ENCODE measurements around the gene ICAM1. TPM values are rescaled to one million over a fixed set of nuclear protein-coding genes. Genes with fewer than 3 reads are reported as not detected.
A peak's percentile ranks its signal among the peaks of the same experiment; 100 is the strongest.

The ICAM1 gene, protein sequence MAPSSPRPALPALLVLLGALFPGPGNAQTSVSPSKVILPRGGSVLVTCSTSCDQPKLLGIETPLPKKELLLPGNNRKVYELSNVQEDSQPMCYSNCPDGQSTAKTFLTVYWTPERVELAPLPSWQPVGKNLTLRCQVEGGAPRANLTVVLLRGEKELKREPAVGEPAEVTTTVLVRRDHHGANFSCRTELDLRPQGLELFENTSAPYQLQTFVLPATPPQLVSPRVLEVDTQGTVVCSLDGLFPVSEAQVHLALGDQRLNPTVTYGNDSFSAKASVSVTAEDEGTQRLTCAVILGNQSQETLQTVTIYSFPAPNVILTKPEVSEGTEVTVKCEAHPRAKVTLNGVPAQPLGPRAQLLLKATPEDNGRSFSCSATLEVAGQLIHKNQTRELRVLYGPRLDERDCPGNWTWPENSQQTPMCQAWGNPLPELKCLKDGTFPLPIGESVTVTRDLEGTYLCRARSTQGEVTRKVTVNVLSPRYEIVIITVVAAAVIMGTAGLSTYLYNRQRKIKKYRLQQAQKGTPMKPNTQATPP
- 31.8 TPM for polyA plus RNA-seq (2012; ENCODE audit: insufficient read length, low read depth)

DNA sequence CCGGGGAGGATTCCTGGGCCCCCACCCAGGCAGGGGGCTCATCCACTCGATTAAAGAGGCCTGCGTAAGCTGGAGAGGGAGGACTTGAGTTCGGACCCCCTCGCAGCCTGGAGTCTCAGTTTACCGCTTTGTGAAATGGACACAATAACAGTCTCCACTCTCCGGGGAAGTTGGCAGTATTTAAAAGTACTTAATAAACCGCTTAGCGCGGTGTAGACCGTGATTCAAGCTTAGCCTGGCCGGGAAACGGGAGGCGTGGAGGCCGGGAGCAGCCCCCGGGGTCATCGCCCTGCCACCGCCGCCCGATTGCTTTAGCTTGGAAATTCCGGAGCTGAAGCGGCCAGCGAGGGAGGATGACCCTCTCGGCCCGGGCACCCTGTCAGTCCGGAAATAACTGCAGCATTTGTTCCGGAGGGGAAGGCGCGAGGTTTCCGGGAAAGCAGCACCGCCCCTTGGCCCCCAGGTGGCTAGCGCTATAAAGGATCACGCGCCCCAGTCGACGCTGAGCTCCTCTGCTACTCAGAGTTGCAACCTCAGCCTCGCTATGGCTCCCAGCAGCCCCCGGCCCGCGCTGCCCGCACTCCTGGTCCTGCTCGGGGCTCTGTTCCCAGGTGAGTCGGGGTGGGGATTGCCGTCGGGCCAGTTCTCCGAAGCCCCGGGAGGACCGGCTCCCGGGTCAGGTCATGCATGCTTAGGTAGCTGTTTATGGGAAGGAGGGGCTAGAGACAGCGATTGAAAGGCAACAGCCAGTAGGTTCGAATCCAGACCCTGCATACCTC, at the start of gene ICAM1:
Gene ICAM1 (plus strand): TSS at position 505 of the 779 bp plus-strand sequence. CDS start 40 bp downstream, at position 545.
- TF ChIP-seq SIN3A (IDR thresholded peaks at IDR 0.05; ENCODE audit: borderline replicate concordance, insufficient read depth, low read length) = no peak
- TF ChIP-seq, protein P1, sequence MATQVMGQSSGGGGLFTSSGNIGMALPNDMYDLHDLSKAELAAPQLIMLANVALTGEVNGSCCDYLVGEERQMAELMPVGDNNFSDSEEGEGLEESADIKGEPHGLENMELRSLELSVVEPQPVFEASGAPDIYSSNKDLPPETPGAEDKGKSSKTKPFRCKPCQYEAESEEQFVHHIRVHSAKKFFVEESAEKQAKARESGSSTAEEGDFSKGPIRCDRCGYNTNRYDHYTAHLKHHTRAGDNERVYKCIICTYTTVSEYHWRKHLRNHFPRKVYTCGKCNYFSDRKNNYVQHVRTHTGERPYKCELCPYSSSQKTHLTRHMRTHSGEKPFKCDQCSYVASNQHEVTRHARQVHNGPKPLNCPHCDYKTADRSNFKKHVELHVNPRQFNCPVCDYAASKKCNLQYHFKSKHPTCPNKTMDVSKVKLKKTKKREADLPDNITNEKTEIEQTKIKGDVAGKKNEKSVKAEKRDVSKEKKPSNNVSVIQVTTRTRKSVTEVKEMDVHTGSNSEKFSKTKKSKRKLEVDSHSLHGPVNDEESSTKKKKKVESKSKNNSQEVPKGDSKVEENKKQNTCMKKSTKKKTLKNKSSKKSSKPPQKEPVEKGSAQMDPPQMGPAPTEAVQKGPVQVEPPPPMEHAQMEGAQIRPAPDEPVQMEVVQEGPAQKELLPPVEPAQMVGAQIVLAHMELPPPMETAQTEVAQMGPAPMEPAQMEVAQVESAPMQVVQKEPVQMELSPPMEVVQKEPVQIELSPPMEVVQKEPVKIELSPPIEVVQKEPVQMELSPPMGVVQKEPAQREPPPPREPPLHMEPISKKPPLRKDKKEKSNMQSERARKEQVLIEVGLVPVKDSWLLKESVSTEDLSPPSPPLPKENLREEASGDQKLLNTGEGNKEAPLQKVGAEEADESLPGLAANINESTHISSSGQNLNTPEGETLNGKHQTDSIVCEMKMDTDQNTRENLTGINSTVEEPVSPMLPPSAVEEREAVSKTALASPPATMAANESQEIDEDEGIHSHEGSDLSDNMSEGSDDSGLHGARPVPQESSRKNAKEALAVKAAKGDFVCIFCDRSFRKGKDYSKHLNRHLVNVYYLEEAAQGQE (IDR thresholded peaks at IDR 0.05; ENCODE audit: insufficient read depth in 1 of 2, low read depth in 2 of 2, low read length in 2 of 2) = no peak
- 0 out of 2 replicates have a peak, but pooled peaks have one; percentile 20 for TF ChIP-seq TAF1 (IDR thresholded peaks at IDR 0.05; ENCODE audit: borderline replicate concordance, insufficient read depth, low read length)
- peak; percentile 47 for TF ChIP-seq FOXP2 (optimal IDR thresholded peaks at IDR 0.05; ENCODE audit: borderline replicate concordance, extremely low read depth, extremely low read length, insufficient read depth)
- no peak for TF ChIP-seq POLR2AphosphoS5 (IDR thresholded peaks at IDR 0.05; ENCODE audit: low read depth, low read length)

DNA sequence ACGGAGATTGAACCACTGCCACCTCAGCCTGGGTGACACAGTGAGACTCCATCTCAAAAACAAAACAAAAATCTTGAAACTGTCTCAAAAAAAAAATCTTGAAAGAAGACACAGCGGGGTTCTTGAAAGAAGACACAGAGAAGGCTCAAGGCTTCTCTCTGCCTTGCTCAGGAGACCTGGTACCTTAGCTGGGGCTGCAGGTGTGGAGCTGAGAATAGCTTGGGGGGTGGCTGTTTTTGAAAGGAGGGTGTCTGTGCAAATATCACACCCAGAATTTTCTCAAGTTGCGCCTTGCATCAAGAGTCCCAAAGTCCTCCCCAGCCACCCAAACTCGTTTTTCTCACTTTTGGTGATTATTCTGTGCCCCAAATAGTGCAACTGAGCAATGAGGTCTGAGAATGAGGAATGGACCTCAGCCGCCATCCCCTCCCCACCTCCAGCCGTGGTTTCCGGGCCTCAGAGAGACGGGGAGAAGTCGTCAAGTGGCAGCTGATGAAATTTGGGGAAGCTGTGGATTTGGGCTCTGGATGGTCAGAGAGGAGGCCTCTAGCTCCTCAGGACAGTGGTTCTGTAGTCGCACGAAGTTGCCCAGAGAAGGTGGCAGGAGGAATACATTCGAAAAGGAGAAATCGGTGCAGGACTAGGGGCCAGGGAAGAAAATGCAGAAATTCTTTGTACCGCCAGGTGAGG, 48.6 kb upstream of the ICAM1 start:
- TF ChIP-seq, protein P1 (IDR thresholded peaks at IDR 0.05; ENCODE audit: insufficient read depth in 1 of 2, low read depth in 2 of 2, low read length in 2 of 2) = no peak
- no peak for TF ChIP-seq TAF1 (IDR thresholded peaks at IDR 0.05; ENCODE audit: borderline replicate concordance, insufficient read depth, low read length)
- TF ChIP-seq SIN3A (IDR thresholded peaks at IDR 0.05; ENCODE audit: borderline replicate concordance, insufficient read depth, low read length) = no peak
- TF ChIP-seq POLR2AphosphoS5 (IDR thresholded peaks at IDR 0.05; ENCODE audit: low read depth, low read length) = no peak
- no peak for TF ChIP-seq FOXP2 (optimal IDR thresholded peaks at IDR 0.05; ENCODE audit: borderline replicate concordance, extremely low read depth, extremely low read length, insufficient read depth)

DNA sequence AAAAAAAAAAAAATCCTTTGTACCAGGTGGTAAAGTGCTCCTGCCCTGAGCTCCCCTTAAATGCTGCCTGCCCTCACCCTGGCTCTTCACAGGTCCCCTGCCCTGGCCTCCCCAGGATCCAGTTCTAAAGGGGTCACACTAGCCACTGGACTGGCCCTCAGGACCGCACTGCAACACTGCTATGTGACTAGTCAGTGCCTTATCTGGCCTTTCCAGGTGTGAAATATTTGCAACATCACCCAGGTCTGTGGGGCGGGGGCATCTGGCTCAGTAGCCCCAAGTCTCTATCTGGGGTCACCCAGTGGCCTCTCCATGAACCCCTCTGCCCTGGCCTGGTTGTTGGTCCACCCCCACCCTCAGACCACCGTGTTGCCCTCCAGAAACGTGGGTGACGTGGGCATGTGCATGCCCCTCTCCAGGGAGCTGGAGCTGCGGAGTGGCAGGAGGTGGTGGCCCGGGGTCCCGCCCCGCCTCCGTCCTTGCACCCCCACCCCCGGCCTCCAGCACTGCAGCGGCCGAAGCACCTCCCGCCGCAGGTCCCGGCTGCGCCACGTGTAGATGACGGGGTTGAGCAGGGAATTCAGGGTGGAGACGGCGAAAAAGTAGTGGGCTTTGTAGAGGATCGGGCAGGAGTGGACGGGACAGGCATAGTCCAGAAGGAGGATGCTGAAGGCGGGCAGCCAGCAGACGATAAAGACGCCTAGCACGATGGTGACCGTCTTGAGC, 47.3 kb upstream of the ICAM1 start:
- TF ChIP-seq SIN3A (IDR thresholded peaks at IDR 0.05; ENCODE audit: borderline replicate concordance, insufficient read depth, low read length) = no peak
- TF ChIP-seq TAF1 (IDR thresholded peaks at IDR 0.05; ENCODE audit: borderline replicate concordance, insufficient read depth, low read length) = no peak
- TF ChIP-seq POLR2AphosphoS5 (IDR thresholded peaks at IDR 0.05; ENCODE audit: low read depth, low read length) = no peak
- TF ChIP-seq, protein P1 (IDR thresholded peaks at IDR 0.05; ENCODE audit: insufficient read depth in 1 of 2, low read depth in 2 of 2, low read length in 2 of 2) = no peak
- no peak for TF ChIP-seq FOXP2 (optimal IDR thresholded peaks at IDR 0.05; ENCODE audit: borderline replicate concordance, extremely low read depth, extremely low read length, insufficient read depth)

DNA sequence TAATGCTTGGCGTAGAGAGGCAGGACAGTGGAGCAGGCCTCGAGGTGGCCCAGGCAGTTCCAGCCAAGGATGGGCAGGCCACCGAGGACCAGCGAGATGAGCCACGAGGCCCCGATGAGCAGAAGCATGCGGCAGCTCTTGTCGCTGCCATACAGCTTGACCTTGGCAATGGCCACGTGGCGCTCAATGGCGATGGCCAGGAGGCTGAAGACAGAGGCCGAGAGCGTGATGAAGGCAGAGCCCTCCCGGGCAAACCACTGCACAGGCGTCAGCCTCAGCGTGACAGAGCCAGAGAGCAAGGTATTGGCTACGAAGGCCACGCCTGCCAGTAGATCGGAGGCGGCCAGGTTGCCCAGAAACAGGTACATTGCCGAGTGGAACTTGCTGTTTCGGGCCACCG, 46.6 kb upstream of the ICAM1 start:
- TF ChIP-seq, protein P1 (IDR thresholded peaks at IDR 0.05; ENCODE audit: insufficient read depth in 1 of 2, low read depth in 2 of 2, low read length in 2 of 2) = no peak
- no peak for TF ChIP-seq SIN3A (IDR thresholded peaks at IDR 0.05; ENCODE audit: borderline replicate concordance, insufficient read depth, low read length)
- no peak for TF ChIP-seq TAF1 (IDR thresholded peaks at IDR 0.05; ENCODE audit: borderline replicate concordance, insufficient read depth, low read length)
- TF ChIP-seq FOXP2 (optimal IDR thresholded peaks at IDR 0.05; ENCODE audit: borderline replicate concordance, extremely low read depth, extremely low read length, insufficient read depth) = no peak
- no peak for TF ChIP-seq POLR2AphosphoS5 (IDR thresholded peaks at IDR 0.05; ENCODE audit: low read depth, low read length)

All from PFSK-1 (cell line).